ENCODE measurements around the gene ZDHHC11B. TPM values are rescaled to one million over a fixed set of nuclear protein-coding genes. Genes with fewer than 3 reads are reported as not detected.
"Not testable (repeated sequence)": the region's sequence is repeated elsewhere in the genome, so short reads cannot be mapped to it uniquely, and the experiment has no call there.

Gene ZDHHC11B
- total RNA-seq, 1 experiment from 2014 or later: 3.8 TPM

GRCh38 chr5:713686-714085 is 70.8 kb downstream of the ZDHHC11B start:
- H2AFZ ChIP-seq (ENCODE audit: low read depth, low read length, poor library complexity, severe bottlenecking); BruUV-seq (replicated peaks); POLR2A ChIA-PET; H3K27ac ChIP-seq (ENCODE audit: low read depth, low read length); H3K4me3 ChIP-seq (replicated peaks in 1 of 2; ENCODE audit: low read depth in 1 of 2, low read length in 2 of 2); H3K9me2 ChIP-seq (ENCODE audit: insufficient read depth); intact Hi-C loops (cut with micrococcal nuclease); H3K9me3 ChIP-seq (ENCODE audit: control insufficient read depth in 1 of 2, insufficient read depth in 1 of 2, low read depth in 1 of 2, low read length in 2 of 2); H4K20me1 ChIP-seq (ENCODE audit: insufficient read depth); ATAC-seq; H3K27me3 ChIP-seq (ENCODE audit: insufficient read depth, low read length); H3K36me3 ChIP-seq (ENCODE audit: control insufficient read depth in 1 of 2, insufficient read depth in 2 of 2, low read length in 2 of 2); DNase-seq (ENCODE audit: low read depth, low spot score); H3K79me2 ChIP-seq (ENCODE audit: insufficient read depth, low read length); H3K9ac ChIP-seq (ENCODE audit: low read length); H3K4me2 ChIP-seq (ENCODE audit: low read length); RAD21 ChIA-PET (ENCODE audit: low non-redundant PET in 1 of 2, low total read pairs in 2 of 2, uncharacterized antibody in 2 of 2, unreplicated experiment in 2 of 2); H3K4me1 ChIP-seq (ENCODE audit: control insufficient read depth in 1 of 2, insufficient read depth in 2 of 2, low read length in 2 of 2); CTCF ChIA-PET: not testable (repeated sequence)

GRCh38 chr5:708848-709517 is 75.5 kb downstream of the ZDHHC11B start:
- H4K20me1 ChIP-seq (ENCODE audit: insufficient read depth); H3K9me2 ChIP-seq (ENCODE audit: insufficient read depth); CTCF ChIA-PET; H3K4me2 ChIP-seq (ENCODE audit: low read length); H3K27me3 ChIP-seq (ENCODE audit: insufficient read depth, low read length); ATAC-seq; H2AFZ ChIP-seq (ENCODE audit: low read depth, low read length, poor library complexity, severe bottlenecking); POLR2A ChIA-PET; H3K79me2 ChIP-seq (ENCODE audit: insufficient read depth, low read length); H3K9me3 ChIP-seq (ENCODE audit: control insufficient read depth in 1 of 2, insufficient read depth in 1 of 2, low read depth in 1 of 2, low read length in 2 of 2); H3K4me3 ChIP-seq (replicated peaks in 1 of 2; ENCODE audit: low read depth in 1 of 2, low read length in 2 of 2); RAD21 ChIA-PET (ENCODE audit: low non-redundant PET in 1 of 2, low total read pairs in 2 of 2, uncharacterized antibody in 2 of 2, unreplicated experiment in 2 of 2); H3K36me3 ChIP-seq (ENCODE audit: control insufficient read depth in 1 of 2, insufficient read depth in 2 of 2, low read length in 2 of 2); intact Hi-C loops (cut with micrococcal nuclease); H3K9ac ChIP-seq (ENCODE audit: low read length); H3K4me1 ChIP-seq (ENCODE audit: control insufficient read depth in 1 of 2, insufficient read depth in 2 of 2, low read length in 2 of 2); H3K27ac ChIP-seq (ENCODE audit: low read depth, low read length); BruUV-seq (replicated peaks); DNase-seq (ENCODE audit: low read depth, low spot score): not testable (repeated sequence)

- RAD21 ChIA-PET (ENCODE audit: low non-redundant PET in 1 of 2, low total read pairs in 2 of 2, uncharacterized antibody in 2 of 2, unreplicated experiment in 2 of 2); H3K4me2 ChIP-seq (ENCODE audit: low read length); H3K79me2 ChIP-seq (ENCODE audit: insufficient read depth, low read length); H4K20me1 ChIP-seq (ENCODE audit: insufficient read depth); intact Hi-C loops (cut with micrococcal nuclease); H3K9me2 ChIP-seq (ENCODE audit: insufficient read depth); H3K9ac ChIP-seq (ENCODE audit: low read length); DNase-seq (ENCODE audit: low read depth, low spot score); H3K27ac ChIP-seq (ENCODE audit: low read depth, low read length); POLR2A ChIA-PET; H3K9me3 ChIP-seq (ENCODE audit: control insufficient read depth in 1 of 2, insufficient read depth in 1 of 2, low read depth in 1 of 2, low read length in 2 of 2); H3K4me1 ChIP-seq (ENCODE audit: control insufficient read depth in 1 of 2, insufficient read depth in 2 of 2, low read length in 2 of 2); H3K36me3 ChIP-seq (ENCODE audit: control insufficient read depth in 1 of 2, insufficient read depth in 2 of 2, low read length in 2 of 2); ATAC-seq; BruUV-seq (replicated peaks); H2AFZ ChIP-seq (ENCODE audit: low read depth, low read length, poor library complexity, severe bottlenecking); H3K4me3 ChIP-seq (replicated peaks in 1 of 2; ENCODE audit: low read depth in 1 of 2, low read length in 2 of 2); H3K27me3 ChIP-seq (ENCODE audit: insufficient read depth, low read length); CTCF ChIA-PET: not testable (repeated sequence)
Observed at GRCh38 chr5:708374-708773, 76.2 kb downstream of the ZDHHC11B start.

GRCh38 chr5:706127-706526 is 78.4 kb downstream of the ZDHHC11B start:
- CTCF ChIA-PET; POLR2A ChIA-PET; H3K4me1 ChIP-seq (ENCODE audit: control insufficient read depth in 1 of 2, insufficient read depth in 2 of 2, low read length in 2 of 2); H3K9ac ChIP-seq (ENCODE audit: low read length); H3K4me2 ChIP-seq (ENCODE audit: low read length); H3K27ac ChIP-seq (ENCODE audit: low read depth, low read length); H3K36me3 ChIP-seq (ENCODE audit: control insufficient read depth in 1 of 2, insufficient read depth in 2 of 2, low read length in 2 of 2); DNase-seq (ENCODE audit: low read depth, low spot score); H4K20me1 ChIP-seq (ENCODE audit: insufficient read depth); H3K9me2 ChIP-seq (ENCODE audit: insufficient read depth); H3K9me3 ChIP-seq (ENCODE audit: control insufficient read depth in 1 of 2, insufficient read depth in 1 of 2, low read depth in 1 of 2, low read length in 2 of 2); H2AFZ ChIP-seq (ENCODE audit: low read depth, low read length, poor library complexity, severe bottlenecking); H3K4me3 ChIP-seq (replicated peaks in 1 of 2; ENCODE audit: low read depth in 1 of 2, low read length in 2 of 2); H3K79me2 ChIP-seq (ENCODE audit: insufficient read depth, low read length); BruUV-seq (replicated peaks); H3K27me3 ChIP-seq (ENCODE audit: insufficient read depth, low read length); ATAC-seq; RAD21 ChIA-PET (ENCODE audit: low non-redundant PET in 1 of 2, low total read pairs in 2 of 2, uncharacterized antibody in 2 of 2, unreplicated experiment in 2 of 2); intact Hi-C loops (cut with micrococcal nuclease): not testable (repeated sequence)

Measured in HCT116 (cell line).